Pancreas (tissue), 10 donors: ENCODE results near the gene RPS3. TPM values are rescaled to one million over a fixed set of nuclear protein-coding genes. Genes with fewer than 3 reads are reported as not detected.

Experiments used
- ATAC-seq, 4 donors: fragments of 200-7000 bp; cut with Tn5 transposase; one replicate each; pipeline versions ENCODE4 v1.8.0 to v1.9.1; 2020; ENCODE audit warnings: mild to moderate bottlenecking in 4 of 4, moderate library complexity in 4 of 4
- DNase-seq, 6 donors: peaks; one replicate each; pipeline ENCODE4 v3.0.0-alpha.2; 2020
- FAIRE-seq: peaks from 2 replicates; lab custom pipeline; 2012; peaks lifted over from hg19 to GRCh38; lab: Jason Lieb, UNC
- H3K27ac ChIP-seq, 4 donors: fragments of 200-600 bp; sonication (generic); 1 replicate in 3 of 4; 2 replicates in 1 of 4; pipeline versions ENCODE4 v1.5.0 to v1.8.0; 2020
- H3K27me3 ChIP-seq, 4 donors: fragments of 200-600 bp; one replicate each; pipeline ENCODE4 v1.8.0; 2021
- H3K36me3 ChIP-seq, 3 donors: fragments of 200-600 bp; sonication (generic) in 1 of 3; one replicate each; pipeline versions ENCODE4 v1.5.0 to v1.8.0; 2020 to 2021
- H3K4me1 ChIP-seq, 3 donors: fragments of 200-600 bp; one replicate each; pipeline ENCODE4 v1.8.0; 2021
- H3K4me3 ChIP-seq, 4 donors: fragments of 200-600 bp; sonication (generic) in 2 of 4; one replicate each; pipeline versions ENCODE4 v1.5.0 to v1.8.0; 2020 to 2021
- H3K9me3 ChIP-seq, 4 donors: fragments of 200-600 bp; one replicate each; pipeline ENCODE4 v1.8.0; 2021
- WGBS, 2 donors: extraction: QIAGEN DNeasy Blood & Tissue Kit; methylation state at CpG; one replicate each; pipeline ENCODE4 v1.1.7; 2013; 5-methylcytosine and 5-hydroxymethylcytosine counted together
- intact Hi-C, 3 donors: fragments of 100-400 bp; cut with DNase I; formaldehyde crosslinking; loops; one replicate each; pipeline versions ENCODE4 v1.11.1 to v1.14.2; 2022
- polyA plus RNA-seq, 2 donors: library from polyadenylated mRNA; stranded (reverse); fragments of 200-250 nt; gene quantifications; one replicate each; pipeline ENCODE4 v1.2.3, GENCODE V29; 2013
- total RNA-seq, 6 donors: library from RNA; stranded (reverse); fragmentation: NEBNext Ultra II Directional in 4 of 6; extraction: Animal tissue kit (Norgen Biotek cat#: 25700) in 4 of 6; gene quantifications; one replicate each; pipeline versions ENCODE4 v1.2.1 to v1.2.4, GENCODE V29; 2021 to 2023
- TF ChIP-seq, protein P1 (sequence below), 4 donors: fragments of 200-600 bp; sonication (generic) in 3 of 4; IDR thresholded peaks; one replicate each; pipeline versions ENCODE4 v1.5.0 to v1.8.0; 2021; ENCODE audit warnings: antibody characterized with exemption in 4 of 4
- donor health status: healthy with polysubstance abuse.
- donor health status: DM: no; HTN: no; CAD: no; lungs with moderate emphysema.
- donor health status: DM: no; HTN: no; CAD: no.
- donor health status: control.
- donor health status: control.
- donor health status: Bipolar disorder and iron deficiency.
- donor health status: DM: yes; HTN: yes; CAD: no.
- donor health status: DM: no; HTN: no; CAD: no.
- donor health status: DM: no; HTN: no; CAD: no.
- donor health status: DM: yes; HTN: yes; CAD: no.

Gene RPS3
- 1,000 to 10,000 TPM in 5 of 6 donors, 100 to 1,000 TPM in 1; 824 to 1,938 (median 1,523) TPM for total RNA-seq
- 1,000 to 10,000 TPM; 1,208 to 1,382 TPM for polyA plus RNA-seq

GRCh38 chr11:75399344-75400145, at the start of gene RPS3:
Gene RPS3, plus strand, starts transcription at chr11:75399518. Its CDS starts 30 bp downstream, at chr11:75399548.
- peak; percentile 97 to 98 (median 97) for ATAC-seq

GRCh38 chr11:75349521-75350116, 49.7 kb upstream of the RPS3 start:
- no peaks in the 10 kb centered on the region for H3K27me3 ChIP-seq
- H3K4me1 ChIP-seq: peaks cover 21 to 35% (median 27%) of the 10 kb centered on the region in 3 donors
- DNase-seq (peak in 1 of 6 donors; percentile 56), ATAC-seq (no peak), FAIRE-seq (no peak)
- TF ChIP-seq, protein P1, sequence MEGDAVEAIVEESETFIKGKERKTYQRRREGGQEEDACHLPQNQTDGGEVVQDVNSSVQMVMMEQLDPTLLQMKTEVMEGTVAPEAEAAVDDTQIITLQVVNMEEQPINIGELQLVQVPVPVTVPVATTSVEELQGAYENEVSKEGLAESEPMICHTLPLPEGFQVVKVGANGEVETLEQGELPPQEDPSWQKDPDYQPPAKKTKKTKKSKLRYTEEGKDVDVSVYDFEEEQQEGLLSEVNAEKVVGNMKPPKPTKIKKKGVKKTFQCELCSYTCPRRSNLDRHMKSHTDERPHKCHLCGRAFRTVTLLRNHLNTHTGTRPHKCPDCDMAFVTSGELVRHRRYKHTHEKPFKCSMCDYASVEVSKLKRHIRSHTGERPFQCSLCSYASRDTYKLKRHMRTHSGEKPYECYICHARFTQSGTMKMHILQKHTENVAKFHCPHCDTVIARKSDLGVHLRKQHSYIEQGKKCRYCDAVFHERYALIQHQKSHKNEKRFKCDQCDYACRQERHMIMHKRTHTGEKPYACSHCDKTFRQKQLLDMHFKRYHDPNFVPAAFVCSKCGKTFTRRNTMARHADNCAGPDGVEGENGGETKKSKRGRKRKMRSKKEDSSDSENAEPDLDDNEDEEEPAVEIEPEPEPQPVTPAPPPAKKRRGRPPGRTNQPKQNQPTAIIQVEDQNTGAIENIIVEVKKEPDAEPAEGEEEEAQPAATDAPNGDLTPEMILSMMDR (IDR thresholded peaks at IDR 0.05): no peak
- intact Hi-C loops: loop anchor here in 1 of 3 donors (10.0 kb wide), 1 partner anchor 55 kb away; no protein-coding TSS in a partner anchor
- 85 to 87% methylated on average over 4 of the region's 4 CpGs for WGBS, 2 donors
- H3K4me3 ChIP-seq: peak overlapping the region in 2 of 4 donors; percentile 85 to 92
- peak overlapping the region; percentile 83 to 87 (median 85) for H3K27ac ChIP-seq
- no peaks in the 10 kb centered on the region for H3K36me3 ChIP-seq
- no peaks in the 10 kb centered on the region for H3K9me3 ChIP-seq

More at GRCh38 chr11:75399344-75400145, at the start of gene RPS3:
- intact Hi-C loops: loop anchor here in 1 of 3 donors (10.0 kb wide), 1 partner anchor 45 kb away; no protein-coding TSS in a partner anchor
- H3K36me3 ChIP-seq: peaks cover 11 to 35% (median 30%) of the 10 kb centered on the region in 3 donors
- no peaks in the 10 kb centered on the region for H3K9me3 ChIP-seq
- 0 to 1% methylated on average over 42 to 55 of the region's 55 CpGs for WGBS, 2 donors
- FAIRE-seq: no peak
- peak within 1 kb of the TSS; percentile 55 to 88 (median 68) for H3K4me3 ChIP-seq
- H3K27me3 ChIP-seq: no peaks in the 10 kb centered on the region
- H3K27ac ChIP-seq: peak within 1 kb of the TSS; percentile 56 to 88 (median 82)
- DNase-seq: peak; percentile 86 to 96 (median 90)
- TF ChIP-seq, protein P1 (IDR thresholded peaks at IDR 0.05): no peak
- peaks cover 12 to 25% (median 19%) of the 10 kb centered on the region in 3 donors for H3K4me1 ChIP-seq

DNA sequence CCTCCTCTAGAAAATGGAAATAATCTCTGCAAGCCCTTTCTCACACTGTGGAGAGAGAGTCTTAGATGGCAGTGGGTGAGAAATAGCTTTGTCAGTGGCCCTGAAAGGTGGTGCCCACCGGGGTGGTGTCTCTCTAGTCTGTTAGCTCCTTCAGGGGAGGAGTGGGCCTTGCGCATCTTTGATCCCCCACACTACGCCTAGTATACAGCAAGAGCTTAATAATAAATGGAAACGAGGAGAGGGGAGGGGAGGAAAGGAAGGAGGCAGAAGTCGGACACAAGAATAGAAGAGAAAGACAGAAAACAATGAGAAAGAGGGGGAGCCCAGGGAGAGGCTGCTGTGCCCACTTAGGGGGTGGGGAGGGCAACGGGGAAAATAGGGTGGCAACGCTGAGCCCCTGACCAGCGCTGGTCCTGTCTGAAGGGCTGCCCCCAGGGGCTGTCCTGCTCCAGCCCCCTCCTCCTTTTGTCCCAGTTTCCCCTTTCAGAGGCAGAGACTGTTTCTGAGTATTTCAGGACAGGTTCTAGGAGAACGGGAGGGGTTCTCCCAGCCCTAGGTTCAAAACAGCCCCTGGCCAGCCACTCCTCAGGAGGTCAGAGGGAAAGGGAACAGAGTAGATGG, 49.1 kb upstream of the RPS3 start:
- peak in 1 of 6 donors; percentile 20 for DNase-seq
- Histone ChIP-seq H3K36me3 (no peaks in the 10 kb centered on the region), H3K27ac (peak overlapping the region; percentile 83 to 87 (median 85)), H3K9me3 (no peaks in the 10 kb centered on the region), H3K27me3 (no peaks in the 10 kb centered on the region), H3K4me3 (peak overlapping the region in 3 of 4 donors; percentile 74 to 92 (median 85)), H3K4me1 (peaks cover 15 to 33% (median 27%) of the 10 kb centered on the region in 3 donors)
- TF ChIP-seq, protein P1 (IDR thresholded peaks at IDR 0.05): no peak
- 53 to 64% methylated on average over 9 of the region's 9 CpGs for WGBS, 2 donors
- ATAC-seq: no peak
- intact Hi-C loops: loop anchor here in 1 of 3 donors (10.0 kb wide), 1 partner anchor 55 kb away; no protein-coding TSS in a partner anchor
- FAIRE-seq: no peak

DNA sequence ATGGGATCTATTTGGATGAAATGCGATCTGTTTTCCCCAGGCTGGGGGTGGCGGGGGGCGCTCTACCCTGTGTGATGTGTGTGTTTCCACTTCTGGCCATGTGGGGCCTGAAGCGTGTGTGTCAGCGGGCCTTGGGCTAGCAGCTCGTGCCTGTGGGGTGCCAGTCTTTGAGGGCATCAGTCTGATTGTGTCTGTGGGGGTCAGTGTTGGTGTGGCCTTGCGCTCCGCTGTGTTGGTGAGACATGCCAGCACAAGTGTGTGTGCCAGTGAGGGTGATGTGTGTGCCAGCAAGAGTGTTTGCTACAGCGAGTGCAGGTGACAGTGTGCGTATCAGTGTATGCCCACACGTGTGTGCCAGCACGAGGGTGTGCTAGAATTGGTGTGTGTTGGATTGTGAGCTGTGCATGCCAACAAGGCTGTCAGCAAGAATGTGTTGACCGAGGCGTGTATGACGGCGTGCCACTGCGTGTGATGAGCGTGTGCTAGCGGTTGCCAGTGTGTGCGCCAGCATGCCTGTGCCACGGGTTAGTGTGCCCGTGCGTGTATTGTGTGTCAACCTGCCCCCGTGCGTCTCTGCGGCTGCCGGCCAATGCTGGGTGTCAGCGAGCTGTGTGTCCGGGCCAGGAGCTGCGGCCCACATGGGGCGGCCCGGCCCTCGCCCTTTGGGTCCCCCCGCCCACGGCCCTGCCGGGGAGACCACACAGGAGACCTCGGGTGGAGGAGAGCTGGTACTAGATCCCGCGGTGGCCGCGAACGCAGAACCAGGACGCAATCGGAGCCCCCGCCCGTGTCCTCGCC, 48.4 kb upstream of the RPS3 start:
- no peak for FAIRE-seq
- ATAC-seq: peak; percentile 55 to 69 (median 58)
- H3K36me3 ChIP-seq: no peaks in the 10 kb centered on the region
- TF ChIP-seq, protein P1 (IDR thresholded peaks at IDR 0.05): no peak
- peak overlapping the region; percentile 40 to 92 (median 80) for H3K4me3 ChIP-seq
- 4 to 5% methylated on average over 38 to 47 of the region's 47 CpGs for WGBS, 2 donors
- peak overlapping the region; percentile 83 to 87 (median 85) for H3K27ac ChIP-seq
- intact Hi-C loops: loop anchor here in 1 of 3 donors (10.0 kb wide), 1 partner anchor 56 kb away; no protein-coding TSS in a partner anchor
- H3K4me1 ChIP-seq: peaks cover 15 to 33% (median 27%) of the 10 kb centered on the region in 3 donors
- no peaks in the 10 kb centered on the region for H3K27me3 ChIP-seq
- peak; percentile 67 to 89 (median 76) for DNase-seq
- H3K9me3 ChIP-seq: no peaks in the 10 kb centered on the region
